ENCODE measurements around the gene SAC3D1. TPM values are rescaled to one million over a fixed set of nuclear protein-coding genes. Genes with fewer than 3 reads are reported as not detected.
A peak's percentile ranks its signal among the peaks of the same experiment; 100 is the strongest.

The SAC3D1 gene
- total RNA-seq, 1 donor from 2014 or later = 15.5 TPM

- H3K4me3 ChIP-seq (ENCODE audit: low read depth, low read length) = peak overlapping the region; percentile 42
These were observed 6.8 kb downstream of the SAC3D1 start for GRCh38 chr11:65047581-65048422.

GRCh38 chr11:65051398-65051858 lies 10.4 kb downstream of the SAC3D1 start:
- DNase-seq (ENCODE audit: low read depth) = no peak
- no peak for TF ChIP-seq CTCF (IDR thresholded peaks at IDR 0.05; ENCODE audit: insufficient read depth, low read length, severe bottlenecking)
- FAIRE-seq = no peak

More at GRCh38 chr11:65047581-65048422, 6.8 kb downstream of the SAC3D1 start:
- no peak for FAIRE-seq
- Histone ChIP-seq H3K36me3 (ENCODE audit: control insufficient read depth, insufficient read depth, low read length) (no peaks in the 10 kb centered on the region), H3K27me3 (ENCODE audit: control insufficient read depth, insufficient read depth, low read length) (no peaks in the 10 kb centered on the region)
- TF ChIP-seq CTCF (IDR thresholded peaks at IDR 0.05; ENCODE audit: insufficient read depth, low read length, severe bottlenecking) = no peak
- DNase-seq (ENCODE audit: low read depth) = no peak

GRCh38 chr11:65053827-65054508 lies 13.0 kb downstream of the SAC3D1 start:
- H3K4me3 ChIP-seq (ENCODE audit: low read depth, low read length) = no peak overlapping the region
- no peak for TF ChIP-seq CTCF (IDR thresholded peaks at IDR 0.05; ENCODE audit: insufficient read depth, low read length, severe bottlenecking)
- peaks cover 2% of the 10 kb centered on the region for H3K27me3 ChIP-seq (ENCODE audit: control insufficient read depth, insufficient read depth, low read length)
- no peak for FAIRE-seq
- no peak for DNase-seq (ENCODE audit: low read depth)
- no peaks in the 10 kb centered on the region for H3K36me3 ChIP-seq (ENCODE audit: control insufficient read depth, insufficient read depth, low read length)

More at GRCh38 chr11:65051398-65051858, 10.4 kb downstream of the SAC3D1 start:
- no peak overlapping the region for H3K4me3 ChIP-seq (ENCODE audit: low read depth, low read length)
- no peaks in the 10 kb centered on the region for H3K27me3 ChIP-seq (ENCODE audit: control insufficient read depth, insufficient read depth, low read length)
- no peaks in the 10 kb centered on the region for H3K36me3 ChIP-seq (ENCODE audit: control insufficient read depth, insufficient read depth, low read length)

GRCh38 chr11:65055538-65055937 lies 14.5 kb downstream of the SAC3D1 start:
- H3K4me3 ChIP-seq (ENCODE audit: low read depth, low read length) = no peak overlapping the region
- FAIRE-seq (no peak), DNase-seq (ENCODE audit: low read depth) (no peak)
- no peaks in the 10 kb centered on the region for H3K36me3 ChIP-seq (ENCODE audit: control insufficient read depth, insufficient read depth, low read length)
- no peak for TF ChIP-seq CTCF (IDR thresholded peaks at IDR 0.05; ENCODE audit: insufficient read depth, low read length, severe bottlenecking)
- peaks cover 2% of the 10 kb centered on the region for H3K27me3 ChIP-seq (ENCODE audit: control insufficient read depth, insufficient read depth, low read length)

GRCh38 chr11:65056999-65057398 lies 16.0 kb downstream of the SAC3D1 start:
- Histone ChIP-seq H3K27me3 (ENCODE audit: control insufficient read depth, insufficient read depth, low read length) (peaks cover 2% of the 10 kb centered on the region), H3K36me3 (ENCODE audit: control insufficient read depth, insufficient read depth, low read length) (no peaks in the 10 kb centered on the region), H3K4me3 (ENCODE audit: low read depth, low read length) (no peak overlapping the region)
- no peak for TF ChIP-seq CTCF (IDR thresholded peaks at IDR 0.05; ENCODE audit: insufficient read depth, low read length, severe bottlenecking)
- FAIRE-seq (no peak), DNase-seq (ENCODE audit: low read depth) (no peak)
